HUES64 (cell line): ENCODE data around the gene CTR9.
"Not testable (repeated sequence)": the region's sequence is repeated elsewhere in the genome, so short reads cannot be mapped to it uniquely, and the experiment has no call there.

Experiments
- H3K27ac ChIP-seq: 2 replicates; pipeline ENCODE4 v1.7.0; 2013; ENCODE audit warnings: low read depth, low read length, inconsistent platforms
- H3K27me3 ChIP-seq: 2 replicates; pipeline ENCODE4 v1.6.1; 2013; ENCODE audit warnings: mild to moderate bottlenecking, low read length; ENCODE audit not compliant: insufficient read depth
- H3K36me3 ChIP-seq: 2 replicates; pipeline ENCODE4 v1.6.1; 2013; ENCODE audit warnings: mild to moderate bottlenecking, low read length; ENCODE audit not compliant: insufficient read depth
- H3K4me1 ChIP-seq: 2 replicates; pipeline ENCODE4 v1.6.1; 2013; ENCODE audit warnings: mild to moderate bottlenecking, low read length, moderate library complexity; ENCODE audit not compliant: insufficient read depth
- H3K4me3 ChIP-seq: 2 replicates; pipeline ENCODE4 v1.5.1; 2013; ENCODE audit warnings: mild to moderate bottlenecking, low read length, moderate library complexity
- H3K9ac ChIP-seq: 2 replicates; pipeline ENCODE4 v1.6.1; 2013; ENCODE audit warnings: mild to moderate bottlenecking, low read depth, low read length
- H3K9me3 ChIP-seq: 2 replicates; pipeline ENCODE4 v1.6.1; 2013; ENCODE audit warnings: low read depth, low read length; ENCODE audit not compliant: insufficient read depth
- WGBS: fragments of 150-250, 120-280 bp; methylation state at CpG from one replicate; pipeline ENCODE4 v1.1.7; 2013; ENCODE audit warnings: missing lambda C conversion rate; 5-methylcytosine and 5-hydroxymethylcytosine counted together

Gene CTR9

DNA sequence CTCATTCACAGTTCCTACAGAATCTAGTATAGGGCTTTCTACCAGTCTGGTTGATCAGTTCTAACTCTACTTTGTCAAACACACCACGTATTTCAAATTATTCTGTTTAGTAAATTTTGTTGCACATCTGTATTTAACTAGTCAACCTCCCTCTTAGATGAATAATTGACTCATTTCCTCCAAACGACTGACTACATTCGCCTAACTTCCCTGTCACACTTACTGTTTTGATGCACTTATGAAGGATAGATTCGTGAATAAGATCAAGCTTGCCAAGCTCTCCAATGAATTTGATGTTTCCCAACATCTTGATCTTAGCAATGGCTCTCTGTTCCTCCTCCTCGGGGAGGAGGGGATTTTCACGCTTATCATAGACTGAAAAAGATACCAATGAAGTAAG, 52.6 kb downstream of the CTR9 start:
- Histone ChIP-seq H3K36me3 (peaks cover 90% of the 10 kb centered on the region), H3K9ac (no peak overlapping the region), H3K4me1 (peaks cover 11% of the 10 kb centered on the region; the same call in 1 of the 2 replicates), H3K4me3 (no peak overlapping the region), H3K27me3 (no peaks in the 10 kb centered on the region), H3K27ac (no peak overlapping the region), H3K9me3 (no peaks in the 10 kb centered on the region)
- WGBS, result 95% methylated on average over 6 of the region's 6 CpGs

DNA sequence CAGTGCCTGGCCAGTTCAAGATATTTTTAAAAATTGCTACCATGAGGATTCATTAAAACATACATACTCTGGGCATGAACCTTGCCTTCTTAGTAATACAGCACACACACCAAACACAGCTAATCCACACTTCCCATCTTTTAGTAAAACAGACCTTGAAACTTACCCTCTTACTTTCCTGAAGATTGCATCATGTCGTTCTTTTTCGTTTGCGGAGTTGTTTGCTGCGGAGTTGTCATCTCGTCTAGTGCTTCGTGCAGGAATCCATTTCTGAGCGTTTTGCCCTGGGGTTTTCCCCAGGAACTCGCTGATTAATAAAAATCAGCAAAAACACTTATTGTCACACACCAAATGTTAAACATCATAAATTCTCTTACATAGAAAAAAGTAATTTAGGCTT, 54.7 kb downstream of the CTR9 start:
- no peaks in the 10 kb centered on the region for H3K27me3 ChIP-seq
- peaks cover 69% of the 10 kb centered on the region for H3K36me3 ChIP-seq
- H3K4me1 ChIP-seq, result peaks cover 20% of the 10 kb centered on the region
- H3K4me3 ChIP-seq, result peak overlapping the region; percentile 97; the same call in 1 of the 2 replicates
- no peak overlapping the region for H3K9ac ChIP-seq
- 97% methylated on average over 8 of the region's 8 CpGs for whole genome bisulfite sequencing
- H3K27ac ChIP-seq, result no peak overlapping the region
- no peaks in the 10 kb centered on the region for H3K9me3 ChIP-seq

DNA sequence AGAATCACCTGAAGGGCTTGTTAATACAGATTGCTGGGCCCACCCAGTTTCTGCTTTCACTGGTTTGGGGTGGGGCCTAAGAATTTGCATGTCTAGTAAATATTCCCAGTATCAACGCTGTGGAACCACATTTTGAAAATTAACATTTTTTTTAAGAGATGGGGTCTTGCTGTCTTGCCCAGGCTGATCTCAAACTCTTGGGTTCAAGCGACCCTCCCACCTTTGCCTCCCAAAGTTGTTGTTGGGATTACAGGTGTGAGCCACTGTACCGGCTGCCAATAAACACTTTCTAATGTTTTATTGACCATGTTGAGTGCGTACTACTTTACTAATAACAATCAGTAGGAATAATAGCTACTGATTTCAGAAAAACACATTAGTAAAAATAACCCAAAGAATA, 55.2 kb downstream of the CTR9 start:
- Histone ChIP-seq H3K9ac (no peak overlapping the region), H3K36me3 (peaks cover 65% of the 10 kb centered on the region), H3K4me1 (peaks cover 20% of the 10 kb centered on the region), H3K4me3 (peak overlapping the region; percentile 97), H3K9me3 (no peaks in the 10 kb centered on the region), H3K27ac (no peak overlapping the region), H3K27me3 (no peaks in the 10 kb centered on the region)
- 100% methylated on average over 2 of the region's 4 CpGs for WGBS

DNA sequence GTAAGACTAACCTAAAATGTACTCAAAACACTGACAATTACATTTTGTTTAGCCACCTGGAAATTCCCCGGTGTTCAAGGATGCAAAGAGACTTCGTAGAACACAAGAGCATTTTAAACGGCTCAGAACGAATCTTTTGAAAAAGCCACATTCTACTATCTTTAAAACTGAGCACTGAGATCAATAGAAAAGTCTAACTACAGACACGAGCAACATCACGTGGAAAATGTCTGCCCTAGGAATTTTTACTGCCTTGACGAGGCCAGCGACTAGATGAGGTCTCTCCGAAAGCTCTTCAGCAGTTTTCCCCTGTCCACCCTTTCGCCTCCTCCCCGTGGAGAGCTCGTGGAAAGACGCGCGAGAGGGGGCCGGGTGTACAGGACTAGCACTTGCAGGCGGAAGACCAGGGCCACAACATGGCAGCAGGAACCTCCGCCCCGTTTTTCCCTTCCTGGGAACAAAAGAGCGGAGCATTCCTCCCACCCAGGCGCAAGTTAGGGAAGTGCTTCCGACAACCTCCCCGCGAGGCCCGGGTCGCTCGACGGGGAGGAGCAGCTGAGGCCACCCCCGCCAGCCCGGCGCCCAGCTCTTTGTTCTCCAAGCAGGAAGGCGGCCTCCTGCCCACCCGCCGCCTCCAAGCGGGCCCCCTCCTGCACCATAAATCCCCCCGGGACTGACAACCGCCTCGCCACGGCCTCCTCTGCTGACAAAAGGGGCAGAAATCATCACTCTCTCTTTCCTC, 56.6 kb downstream of the CTR9 start:
- Histone ChIP-seq H3K27ac (peak overlapping the region; percentile 99), H3K27me3 (no peaks in the 10 kb centered on the region), H3K4me3 (peak overlapping the region; percentile 97), H3K9ac (peak overlapping the region; percentile 100), H3K4me1 (peaks cover 20% of the 10 kb centered on the region), H3K9me3 (no peaks in the 10 kb centered on the region), H3K36me3 (peaks cover 50% of the 10 kb centered on the region)
- under 1% methylated on average over 39 of the region's 39 CpGs for WGBS

DNA sequence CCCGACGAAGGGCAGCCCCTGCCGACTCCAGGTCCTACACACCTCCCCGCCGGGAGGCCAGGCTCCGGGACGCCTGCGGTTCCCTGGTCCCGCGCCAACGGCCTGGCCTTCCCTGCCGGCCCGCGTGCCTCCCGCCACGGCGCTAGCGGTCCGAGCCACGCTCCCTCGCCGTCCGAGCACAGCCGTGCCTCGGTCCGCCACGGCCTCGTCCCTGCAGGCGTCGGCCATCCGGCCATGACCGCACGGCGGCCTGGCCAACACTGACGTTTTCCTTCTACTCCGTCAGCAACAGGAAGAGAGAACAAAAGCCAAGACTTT, 57.1 kb downstream of the CTR9 start:
- no peaks in the 10 kb centered on the region for H3K9me3 ChIP-seq
- H3K4me1 ChIP-seq, result peaks cover 20% of the 10 kb centered on the region
- peak overlapping the region; percentile 99 for H3K27ac ChIP-seq
- under 1% methylated on average over 36 of the region's 36 CpGs for WGBS
- no peaks in the 10 kb centered on the region for H3K27me3 ChIP-seq
- peak overlapping the region; percentile 97 for H3K4me3 ChIP-seq
- peaks cover 45% of the 10 kb centered on the region for H3K36me3 ChIP-seq
- H3K9ac ChIP-seq, result peak overlapping the region; percentile 100

DNA sequence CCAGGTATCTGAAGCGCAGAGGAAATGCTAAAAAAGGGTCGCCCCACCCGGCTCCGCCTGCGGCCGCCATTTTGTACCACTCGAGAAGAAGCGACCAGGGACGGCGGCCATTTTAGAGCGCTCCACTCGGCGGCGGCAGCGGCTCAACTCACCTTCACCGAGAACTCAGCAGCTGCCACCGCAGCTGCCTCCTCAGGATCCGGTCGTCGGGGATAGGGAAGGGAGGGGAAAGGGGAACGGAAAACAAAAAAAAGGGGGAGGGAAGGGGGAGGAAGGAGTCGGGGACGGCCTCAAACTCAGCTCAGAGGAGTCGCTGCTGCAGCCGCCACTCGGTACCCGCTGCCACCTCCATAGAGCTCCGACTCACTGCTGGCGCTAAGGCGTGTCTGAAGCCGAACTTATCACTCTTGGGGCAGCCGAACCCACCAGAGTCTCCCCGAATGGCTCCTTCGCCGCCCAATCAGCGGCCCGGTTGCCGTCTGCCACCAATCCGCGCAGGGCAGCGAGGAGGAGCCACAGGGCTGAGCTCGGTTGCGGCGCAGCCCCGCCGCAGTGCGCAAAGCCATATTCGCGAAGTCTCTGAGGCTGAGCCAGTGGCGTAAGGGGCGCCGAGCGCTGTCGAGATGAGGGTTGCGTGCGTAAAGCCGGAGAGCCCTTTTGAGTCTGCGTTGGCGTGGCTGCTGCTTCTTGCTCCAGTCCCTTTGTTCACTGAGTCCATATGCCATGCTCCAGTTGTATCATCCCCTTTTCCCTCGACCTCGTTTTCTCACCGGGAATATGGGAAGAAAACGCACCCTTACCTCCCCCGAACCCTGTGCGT, 57.7 kb downstream of the CTR9 start, which contains the start of gene EIF4G2:
Gene EIF4G2 (minus strand): TSS at position 374 of the 820 bp plus-strand sequence.
- H3K9ac ChIP-seq, result peak within 1 kb of the TSS; percentile 100
- no peaks in the 10 kb centered on the region for H3K27me3 ChIP-seq
- no peaks in the 10 kb centered on the region for H3K9me3 ChIP-seq
- H3K36me3 ChIP-seq, result peaks cover 39% of the 10 kb centered on the region
- H3K4me3 ChIP-seq, result peak within 1 kb of the TSS; percentile 97
- peak within 1 kb of the TSS; percentile 99 for H3K27ac ChIP-seq
- under 1% methylated on average over 65 of the region's 65 CpGs for WGBS
- H3K4me1 ChIP-seq, result peaks cover 20% of the 10 kb centered on the region

DNA sequence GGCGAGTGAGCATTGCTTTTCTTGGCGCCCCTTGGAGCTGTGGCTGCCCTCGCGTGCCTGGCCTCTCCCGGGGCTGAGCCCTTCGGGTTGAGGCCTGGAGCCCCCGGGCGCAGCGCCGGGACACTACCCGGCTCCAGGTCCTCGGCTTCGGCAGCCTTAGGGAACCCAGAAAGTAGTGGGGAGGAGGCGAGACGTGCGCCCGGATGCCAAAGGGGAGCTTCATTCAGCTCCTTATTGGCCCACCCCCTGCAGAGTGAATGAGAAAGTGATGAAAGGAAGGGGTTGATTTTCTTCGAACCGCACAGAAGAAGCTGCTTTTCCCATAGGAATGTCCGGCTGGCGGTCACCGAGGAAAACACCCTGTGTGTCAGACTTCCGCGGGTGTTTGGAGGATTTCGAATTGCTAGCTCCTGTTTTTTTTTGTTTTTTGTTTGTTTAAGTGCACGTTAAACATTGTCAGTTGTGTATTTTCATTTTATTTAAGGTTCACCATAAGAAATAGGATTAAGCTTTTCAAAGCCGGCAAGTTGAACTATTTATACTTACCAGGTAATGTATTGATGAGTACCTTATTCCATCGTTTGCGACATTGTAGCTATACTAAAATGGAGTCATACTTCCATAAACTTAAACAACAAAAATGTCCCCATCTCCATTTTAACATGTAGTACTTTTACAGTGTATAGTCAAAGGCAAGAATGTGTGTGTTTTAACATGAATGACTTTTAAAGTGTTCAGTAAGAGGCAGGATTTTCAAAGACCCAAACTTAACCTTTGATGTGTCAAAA, 58.5 kb downstream of the CTR9 start:
- Histone ChIP-seq H3K27ac (peak overlapping the region; percentile 99), H3K9me3 (no peaks in the 10 kb centered on the region), H3K4me1 (peaks cover 20% of the 10 kb centered on the region), H3K27me3 (no peaks in the 10 kb centered on the region), H3K9ac (peak overlapping the region; percentile 100), H3K36me3 (peaks cover 31% of the 10 kb centered on the region), H3K4me3 (peak overlapping the region; percentile 97)
- under 1% methylated on average over 25 of the region's 29 CpGs for WGBS

DNA sequence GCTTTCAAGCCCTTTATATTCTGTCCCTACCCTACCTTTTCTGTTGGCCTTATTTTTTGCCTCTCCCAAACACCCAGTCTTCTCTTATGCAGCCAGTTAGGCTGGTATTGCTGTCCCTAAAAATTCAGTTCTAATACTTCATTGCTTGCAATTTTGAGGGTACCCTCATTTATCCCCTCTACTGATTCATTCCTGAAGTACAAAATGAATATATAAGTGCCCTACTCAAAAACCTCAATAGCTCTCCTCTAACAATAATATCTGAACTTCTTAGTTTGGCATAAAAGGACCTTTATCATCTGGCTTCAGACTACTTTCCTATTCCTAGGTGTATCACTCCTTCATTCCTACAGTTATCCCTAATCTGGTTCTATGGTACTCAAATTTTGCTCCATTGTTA, 62.9 kb downstream of the CTR9 start:
- no peaks in the 10 kb centered on the region for H3K27me3 ChIP-seq
- H3K36me3 ChIP-seq, result no peaks in the 10 kb centered on the region
- H3K9ac ChIP-seq, result no peak overlapping the region
- peaks cover 9% of the 10 kb centered on the region for H3K4me1 ChIP-seq
- no peak overlapping the region for H3K4me3 ChIP-seq
- H3K27ac ChIP-seq, result no peak overlapping the region
- no peaks in the 10 kb centered on the region for H3K9me3 ChIP-seq

DNA sequence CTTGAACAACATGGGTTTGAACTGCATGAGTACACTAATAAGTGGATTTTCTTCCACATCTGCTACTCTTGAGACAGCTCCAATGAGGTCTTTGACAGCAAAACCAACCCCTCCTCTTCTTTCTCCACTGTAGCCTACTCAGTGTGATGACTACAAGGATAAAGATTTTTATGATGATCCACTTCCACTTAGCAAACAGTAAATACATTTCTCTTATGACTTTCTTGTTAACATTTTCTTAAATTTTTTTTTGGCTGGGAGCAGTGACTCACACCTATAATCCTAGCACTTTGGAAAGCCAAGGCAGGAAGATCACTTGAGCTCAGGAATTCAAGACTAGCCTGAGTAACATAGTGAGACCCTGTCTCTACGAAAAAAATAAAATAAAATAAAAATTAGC, 67.5 kb downstream of the CTR9 start:
- Histone ChIP-seq H3K27me3 (no peaks in the 10 kb centered on the region), H3K9ac (no peak overlapping the region), H3K36me3 (no peaks in the 10 kb centered on the region), H3K4me1 (no peaks in the 10 kb centered on the region), H3K27ac (no peak overlapping the region), H3K4me3 (no peak overlapping the region), H3K9me3 (no peaks in the 10 kb centered on the region)
- 100% methylated on average over 1 of the region's 1 CpG for WGBS

DNA sequence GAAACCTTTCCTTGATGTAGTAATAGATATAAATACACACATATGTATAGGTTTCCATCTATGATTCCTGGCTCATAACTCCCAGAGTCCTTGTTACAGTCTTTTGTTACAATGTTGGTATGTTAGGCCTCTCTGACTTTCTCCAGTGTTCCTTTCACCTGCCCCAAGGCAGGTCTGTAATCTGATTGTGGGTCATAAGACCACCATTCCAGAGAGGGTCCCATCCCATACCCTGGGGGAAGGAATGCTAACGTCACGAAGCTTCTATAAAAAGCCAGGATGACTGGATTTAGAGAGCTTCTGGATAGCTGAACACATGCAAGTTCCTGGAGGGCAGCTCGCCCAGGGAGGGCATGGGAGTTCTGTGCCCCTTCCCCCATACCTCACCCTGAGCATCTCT, 71.4 kb downstream of the CTR9 start:
- H3K4me1 ChIP-seq, H3K27ac ChIP-seq, H3K9me3 ChIP-seq, H3K36me3 ChIP-seq, H3K27me3 ChIP-seq, H3K9ac ChIP-seq, H3K4me3 ChIP-seq: not testable (repeated sequence)
- 83% methylated on average over 2 of the region's 3 CpGs for WGBS

DNA sequence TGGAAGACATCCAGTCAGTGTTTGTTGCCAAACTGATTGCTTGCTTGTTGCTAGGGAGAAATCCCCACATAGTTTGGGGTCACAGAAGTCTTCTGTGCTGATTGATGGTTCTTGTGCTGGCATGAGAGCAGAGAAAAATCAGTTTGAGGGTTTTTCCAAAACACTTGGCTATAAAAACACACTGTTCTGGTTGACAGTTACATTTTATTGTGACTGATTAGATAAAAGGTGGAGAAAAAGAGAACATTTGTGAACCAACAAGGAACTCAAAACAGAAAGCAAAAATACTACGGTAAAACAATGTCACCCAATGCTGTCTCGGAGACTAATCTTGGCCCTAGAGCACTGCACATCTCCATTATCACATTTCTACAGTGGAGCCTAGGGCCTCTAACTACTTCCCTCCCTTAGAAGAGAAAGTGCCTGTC, 72.1 kb downstream of the CTR9 start:
- H3K9ac ChIP-seq, result no peak overlapping the region
- no peak overlapping the region for H3K4me3 ChIP-seq
- H3K9me3 ChIP-seq, result no peaks in the 10 kb centered on the region
- H3K36me3 ChIP-seq, result no peaks in the 10 kb centered on the region
- 92% methylated on average over 2 of the region's 2 CpGs for WGBS
- no peaks in the 10 kb centered on the region for H3K4me1 ChIP-seq
- no peak overlapping the region for H3K27ac ChIP-seq
- H3K27me3 ChIP-seq, result no peaks in the 10 kb centered on the region
